PFSK-1 (cell line): ENCODE measurements around the gene POLR2J.

Experiments
- FOXP2 ChIP-seq: optimal IDR thresholded peaks from 2 replicates; pipeline ENCODE3; 2011; ENCODE audit warnings: borderline replicate concordance, control low read depth, inconsistent platforms; ENCODE audit not compliant: insufficient read depth; ENCODE audit errors: extremely low read length, extremely low read depth
- POLR2AphosphoS5 ChIP-seq: IDR thresholded peaks from 2 replicates; pipeline ENCODE4 v1.6.1; 2012; ENCODE audit warnings: low read depth, mild to moderate bottlenecking, control low read depth, low read length, moderate library complexity
- REST ChIP-seq, 2 experiments: IDR thresholded peaks; 2 replicates each; pipeline versions ENCODE4 v1.6.1 to v1.8.0; 2011 to 2012; ENCODE audit warnings: low read depth in 2 of 2, low read length in 2 of 2, control low read depth in 1 of 2, inconsistent platforms in 1 of 2, mild to moderate bottlenecking in 1 of 2, moderate library complexity in 1 of 2; ENCODE audit not compliant: insufficient read depth in 1 of 2
- SIN3A ChIP-seq: IDR thresholded peaks from 2 replicates; pipeline ENCODE4 v1.6.1; 2012; ENCODE audit warnings: mild to moderate bottlenecking, low read length, moderate library complexity, borderline replicate concordance; ENCODE audit not compliant: insufficient read depth
- TAF1 ChIP-seq: IDR thresholded peaks from 2 replicates; pipeline ENCODE4 v1.6.1; 2012; ENCODE audit warnings: low read length, control low read depth, borderline replicate concordance; ENCODE audit not compliant: insufficient read depth

GRCh38 chr7:102426268-102427018, 52.3 kb downstream of the POLR2J start:
- TF ChIP-seq POLR2AphosphoS5 (no peak), REST (IDR thresholded peaks at IDR 0.05; ENCODE audit: insufficient read depth in 1 of 2, low read depth in 2 of 2, low read length in 2 of 2) (no peak), TAF1 (no peak), SIN3A (no peak), FOXP2 (no peak)
